ENCODE results near the gene KCTD2.
"Not testable (repeated sequence)": the region's sequence is repeated elsewhere in the genome, so short reads cannot be mapped to it uniquely, and the experiment has no call there.

The KCTD2 gene

GRCh38 chr17:75036643-75037268, 10.3 kb upstream of the KCTD2 start:
- H3K4me1 ChIP-seq (ENCODE audit: control insufficient read depth, insufficient read depth, low read length): peaks cover 2% of the 10 kb centered on the region; the same call in 1 of the 2 replicates
- H3K9me3 ChIP-seq (ENCODE audit: control insufficient read depth, insufficient read depth, low read length): no peaks in the 10 kb centered on the region
- no peak overlapping the region for H3K4me3 ChIP-seq (ENCODE audit: low read length)
- no CpG with 5 or more reads among the region's 27 CpGs for WGBS (ENCODE audit: insufficient coverage, insufficient read length)
- H3K36me3 ChIP-seq (ENCODE audit: control insufficient read depth, insufficient read depth, low read length): peaks cover 6% of the 10 kb centered on the region; the same call in 1 of the 2 replicates
- no peak for DNase-seq (ENCODE audit: low read depth, low spot score)
- no peaks in the 10 kb centered on the region for H3K27me3 ChIP-seq (ENCODE audit: control insufficient read depth, insufficient read depth, low read length)
- no peak overlapping the region for H3K27ac ChIP-seq (ENCODE audit: low read length)

DNA sequence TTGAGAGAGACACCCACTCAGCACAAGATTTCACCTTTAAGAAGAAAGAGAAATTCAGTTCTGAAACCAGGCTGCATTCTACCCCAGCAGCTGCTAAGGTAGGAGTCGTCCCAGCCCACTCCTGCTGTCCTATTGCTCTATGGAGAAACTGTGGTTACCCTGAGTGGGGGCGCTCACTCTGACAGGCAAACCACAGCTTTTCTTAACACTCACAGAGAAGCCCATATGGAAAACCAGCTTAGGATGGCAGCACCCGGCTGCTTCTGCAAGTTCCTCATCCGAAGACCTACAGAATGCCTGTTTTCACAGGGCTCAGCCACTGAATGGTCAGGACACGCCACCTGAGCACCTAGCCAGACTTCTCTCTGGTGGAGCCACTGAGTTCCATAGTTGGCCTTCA, 7.8 kb upstream of the KCTD2 start:
- no peak overlapping the region for H3K27ac ChIP-seq (ENCODE audit: low read length)
- WGBS (ENCODE audit: insufficient coverage, insufficient read length): no CpG with 5 or more reads among the region's 5 CpGs
- no peak for DNase-seq (ENCODE audit: low read depth, low spot score)
- no peaks in the 10 kb centered on the region for H3K9me3 ChIP-seq (ENCODE audit: control insufficient read depth, insufficient read depth, low read length)
- no peaks in the 10 kb centered on the region for H3K27me3 ChIP-seq (ENCODE audit: control insufficient read depth, insufficient read depth, low read length)
- peaks cover 10% of the 10 kb centered on the region; the same call in 1 of the 2 replicates for H3K36me3 ChIP-seq (ENCODE audit: control insufficient read depth, insufficient read depth, low read length)
- peaks cover 2% of the 10 kb centered on the region; the same call in 1 of the 2 replicates for H3K4me1 ChIP-seq (ENCODE audit: control insufficient read depth, insufficient read depth, low read length)
- H3K4me3 ChIP-seq (ENCODE audit: low read length): no peak overlapping the region

GRCh38 chr17:75041656-75042280, 5.3 kb upstream of the KCTD2 start:
- no peaks in the 10 kb centered on the region for H3K9me3 ChIP-seq (ENCODE audit: control insufficient read depth, insufficient read depth, low read length)
- no CpG with 5 or more reads among the region's 12 CpGs for WGBS (ENCODE audit: insufficient coverage, insufficient read length)
- no peaks in the 10 kb centered on the region for H3K4me1 ChIP-seq (ENCODE audit: control insufficient read depth, insufficient read depth, low read length)
- no peak overlapping the region for H3K27ac ChIP-seq (ENCODE audit: low read length)
- no peak for DNase-seq (ENCODE audit: low read depth, low spot score)
- peaks cover 10% of the 10 kb centered on the region; the same call in 1 of the 2 replicates for H3K36me3 ChIP-seq (ENCODE audit: control insufficient read depth, insufficient read depth, low read length)
- no peak overlapping the region for H3K4me3 ChIP-seq (ENCODE audit: low read length)
- H3K27me3 ChIP-seq (ENCODE audit: control insufficient read depth, insufficient read depth, low read length): no peaks in the 10 kb centered on the region

- DNase-seq (ENCODE audit: low read depth, low spot score); H3K4me3 ChIP-seq (ENCODE audit: low read length); H3K27me3 ChIP-seq (ENCODE audit: control insufficient read depth, insufficient read depth, low read length); H3K4me1 ChIP-seq (ENCODE audit: control insufficient read depth, insufficient read depth, low read length); H3K36me3 ChIP-seq (ENCODE audit: control insufficient read depth, insufficient read depth, low read length); H3K9me3 ChIP-seq (ENCODE audit: control insufficient read depth, insufficient read depth, low read length); H3K27ac ChIP-seq (ENCODE audit: low read length): not testable (repeated sequence)
- WGBS (ENCODE audit: insufficient coverage, insufficient read length): no CpG with 5 or more reads among the region's 5 CpGs
Observed at GRCh38 chr17:75043789-75044188, 3.2 kb upstream of the KCTD2 start.

GRCh38 chr17:75044716-75045115, 2.3 kb upstream of the KCTD2 start:
- WGBS (ENCODE audit: insufficient coverage, insufficient read length): no CpG with 5 or more reads among the region's 7 CpGs
- no peak overlapping the region for H3K4me3 ChIP-seq (ENCODE audit: low read length)
- H3K27me3 ChIP-seq (ENCODE audit: control insufficient read depth, insufficient read depth, low read length): no peaks in the 10 kb centered on the region
- H3K27ac ChIP-seq (ENCODE audit: low read length): no peak overlapping the region
- H3K36me3 ChIP-seq (ENCODE audit: control insufficient read depth, insufficient read depth, low read length): peaks cover 8% of the 10 kb centered on the region; the same call in 1 of the 2 replicates
- no peaks in the 10 kb centered on the region for H3K4me1 ChIP-seq (ENCODE audit: control insufficient read depth, insufficient read depth, low read length)
- no peak for DNase-seq (ENCODE audit: low read depth, low spot score)
- no peaks in the 10 kb centered on the region for H3K9me3 ChIP-seq (ENCODE audit: control insufficient read depth, insufficient read depth, low read length)

GRCh38 chr17:75045946-75046406, 1.0 kb upstream of the KCTD2 start:
- peak overlapping the region; percentile 100; the same call in 1 of the 2 replicates for H3K4me3 ChIP-seq (ENCODE audit: low read length)
- H3K27ac ChIP-seq (ENCODE audit: low read length); H3K4me1 ChIP-seq (ENCODE audit: control insufficient read depth, insufficient read depth, low read length); H3K9me3 ChIP-seq (ENCODE audit: control insufficient read depth, insufficient read depth, low read length); H3K36me3 ChIP-seq (ENCODE audit: control insufficient read depth, insufficient read depth, low read length); DNase-seq (ENCODE audit: low read depth, low spot score); H3K27me3 ChIP-seq (ENCODE audit: control insufficient read depth, insufficient read depth, low read length): not testable (repeated sequence)
- WGBS (ENCODE audit: insufficient coverage, insufficient read length): no CpG with 5 or more reads among the region's 25 CpGs

- H3K27me3 ChIP-seq (ENCODE audit: control insufficient read depth, insufficient read depth, low read length): no peaks in the 10 kb centered on the region
- H3K9me3 ChIP-seq (ENCODE audit: control insufficient read depth, insufficient read depth, low read length): no peaks in the 10 kb centered on the region
- H3K4me3 ChIP-seq (ENCODE audit: low read length): peak overlapping the region; percentile 100
- no CpG with 5 or more reads among the region's 38 CpGs for WGBS (ENCODE audit: insufficient coverage, insufficient read length)
- no peaks in the 10 kb centered on the region for H3K4me1 ChIP-seq (ENCODE audit: control insufficient read depth, insufficient read depth, low read length)
- H3K36me3 ChIP-seq (ENCODE audit: control insufficient read depth, insufficient read depth, low read length): peaks cover 2% of the 10 kb centered on the region; the same call in 1 of the 2 replicates
- no peak overlapping the region for H3K27ac ChIP-seq (ENCODE audit: low read length)
- no peak for DNase-seq (ENCODE audit: low read depth, low spot score)
Observed at GRCh38 chr17:75047398-75048098, 523 bp downstream of the KCTD2 start.

DNA sequence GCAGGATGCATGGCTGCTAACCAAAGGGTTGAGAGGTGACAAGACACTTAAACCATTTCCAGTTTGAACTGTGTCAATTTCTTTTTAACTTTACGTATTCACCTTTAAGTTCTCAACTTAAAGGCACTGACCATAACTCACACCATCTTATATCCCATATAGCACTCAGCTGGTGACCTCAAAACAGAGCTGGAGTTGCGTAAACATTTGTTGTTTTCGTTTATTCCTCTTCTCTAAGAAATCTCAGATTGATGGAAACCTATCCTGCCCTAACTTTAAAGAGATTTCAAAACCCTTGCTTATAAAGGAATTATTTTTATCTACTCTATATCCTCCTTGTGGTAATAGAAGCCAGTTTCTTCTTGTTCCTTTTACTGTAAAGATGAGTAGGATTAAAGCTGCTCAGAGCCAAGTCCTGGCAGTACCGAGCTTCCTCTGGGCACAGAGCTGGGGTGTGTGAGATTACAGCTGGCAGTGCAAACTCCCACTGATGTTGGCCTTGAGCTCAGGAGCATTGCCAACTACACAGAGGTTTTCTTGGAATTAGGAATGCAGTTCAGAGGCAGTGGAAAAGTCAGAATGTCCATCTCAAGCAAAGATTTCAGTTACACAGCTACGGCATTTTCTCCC, 1.3 kb downstream of the KCTD2 start:
- WGBS (ENCODE audit: insufficient coverage, insufficient read length): no CpG with 5 or more reads among the region's 5 CpGs
- Histone ChIP-seq H3K4me3 (ENCODE audit: low read length) (no peak overlapping the region; the same call in 1 of the 2 replicates), H3K27ac (ENCODE audit: low read length) (no peak overlapping the region), H3K27me3 (ENCODE audit: control insufficient read depth, insufficient read depth, low read length) (no peaks in the 10 kb centered on the region), H3K36me3 (ENCODE audit: control insufficient read depth, insufficient read depth, low read length) (peaks cover 8% of the 10 kb centered on the region; the same call in 1 of the 2 replicates), H3K4me1 (ENCODE audit: control insufficient read depth, insufficient read depth, low read length) (no peaks in the 10 kb centered on the region), H3K9me3 (ENCODE audit: control insufficient read depth, insufficient read depth, low read length) (no peaks in the 10 kb centered on the region)
- no peak for DNase-seq (ENCODE audit: low read depth, low spot score)

- Histone ChIP-seq H3K4me1 (ENCODE audit: control insufficient read depth, insufficient read depth, low read length) (no peaks in the 10 kb centered on the region), H3K36me3 (ENCODE audit: control insufficient read depth, insufficient read depth, low read length) (peaks cover 11% of the 10 kb centered on the region; the same call in 1 of the 2 replicates), H3K4me3 (ENCODE audit: low read length) (no peak overlapping the region), H3K9me3 (ENCODE audit: control insufficient read depth, insufficient read depth, low read length) (no peaks in the 10 kb centered on the region), H3K27ac (ENCODE audit: low read length) (no peak overlapping the region), H3K27me3 (ENCODE audit: control insufficient read depth, insufficient read depth, low read length) (no peaks in the 10 kb centered on the region)
- WGBS (ENCODE audit: insufficient coverage, insufficient read length): no CpG with 5 or more reads among the region's 5 CpGs
- no peak for DNase-seq (ENCODE audit: low read depth, low spot score)
Observed at GRCh38 chr17:75049057-75049456, 2.0 kb downstream of the KCTD2 start.

DNA sequence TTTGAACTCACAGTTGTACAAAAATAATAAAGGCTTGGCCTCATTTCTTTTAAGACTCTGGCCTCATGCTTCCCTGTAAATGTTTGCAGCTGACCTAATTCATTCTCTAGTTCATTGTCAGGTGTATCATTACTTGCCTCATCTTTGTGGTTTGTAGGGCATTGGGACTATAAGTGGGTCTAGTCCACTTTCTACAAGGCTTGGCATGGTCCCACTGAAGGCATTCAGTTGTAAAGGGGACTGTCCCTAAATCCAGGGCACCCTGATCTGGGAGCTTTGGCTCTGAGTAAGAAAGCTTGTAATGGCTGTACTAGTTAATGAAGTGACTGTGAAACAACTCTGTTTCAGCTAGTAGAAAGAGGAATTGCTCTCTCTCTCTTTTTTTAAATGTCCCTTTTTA, 2.7 kb downstream of the KCTD2 start:
- Histone ChIP-seq H3K4me1 (ENCODE audit: control insufficient read depth, insufficient read depth, low read length) (no peaks in the 10 kb centered on the region), H3K36me3 (ENCODE audit: control insufficient read depth, insufficient read depth, low read length) (peaks cover 13% of the 10 kb centered on the region; the same call in 1 of the 2 replicates), H3K27ac (ENCODE audit: low read length) (no peak overlapping the region), H3K27me3 (ENCODE audit: control insufficient read depth, insufficient read depth, low read length) (no peaks in the 10 kb centered on the region), H3K9me3 (ENCODE audit: control insufficient read depth, insufficient read depth, low read length) (no peaks in the 10 kb centered on the region), H3K4me3 (ENCODE audit: low read length) (no peak overlapping the region)
- DNase-seq (ENCODE audit: low read depth, low spot score): no peak
